HG03135 (cell line): ENCODE data around the gene HECTD3.
"Not testable (repeated sequence)": the region's sequence is repeated elsewhere in the genome, so short reads cannot be mapped to it uniquely, and the experiment has no call there.

Source experiments
- ATAC-seq: cut with Tn5 transposase; IDR thresholded peaks from one replicate; pipeline ENCODE4 v1.9.1; 2021; ENCODE audit warnings: mild to moderate bottlenecking, moderate library complexity; ENCODE audit not compliant: unreplicated experiment

Gene HECTD3

DNA sequence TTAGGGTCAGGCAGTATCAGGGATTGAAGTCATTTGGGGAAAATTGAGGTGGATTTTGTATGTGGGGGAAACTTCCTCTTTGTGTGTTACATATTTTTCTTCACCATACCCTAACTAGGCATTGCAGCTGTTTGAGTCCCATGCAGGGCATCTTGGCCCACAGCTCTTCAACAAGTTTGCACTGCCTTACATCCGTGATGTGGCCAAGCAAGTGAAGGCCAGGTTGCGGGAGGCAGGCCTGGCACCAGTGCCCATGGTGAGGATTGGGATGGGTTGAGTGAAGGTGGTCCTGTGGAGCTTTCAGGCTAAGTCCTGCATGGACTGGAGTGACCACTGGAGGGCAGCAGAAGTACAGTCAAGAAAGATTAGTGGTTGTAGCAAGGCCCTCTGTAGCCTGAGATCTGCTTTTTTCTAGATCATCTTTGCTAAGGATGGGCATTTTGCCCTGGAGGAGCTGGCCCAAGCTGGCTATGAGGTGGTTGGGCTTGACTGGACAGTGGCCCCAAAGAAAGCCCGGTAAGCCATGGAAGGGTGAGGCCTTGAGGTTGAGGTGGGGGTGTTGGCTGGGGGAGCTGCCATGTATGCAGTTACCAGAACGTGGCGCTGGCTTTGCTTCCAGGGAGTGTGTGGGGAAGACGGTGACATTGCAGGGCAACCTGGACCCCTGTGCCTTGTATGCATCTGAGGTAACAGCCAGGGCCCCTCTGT lies 3.4 kb upstream of the HECTD3 start:
- ATAC-seq, result no peak

- ATAC-seq, result no peak
Measured at GRCh38 chr1:45013551-45014209, 2.6 kb upstream of the HECTD3 start.

DNA sequence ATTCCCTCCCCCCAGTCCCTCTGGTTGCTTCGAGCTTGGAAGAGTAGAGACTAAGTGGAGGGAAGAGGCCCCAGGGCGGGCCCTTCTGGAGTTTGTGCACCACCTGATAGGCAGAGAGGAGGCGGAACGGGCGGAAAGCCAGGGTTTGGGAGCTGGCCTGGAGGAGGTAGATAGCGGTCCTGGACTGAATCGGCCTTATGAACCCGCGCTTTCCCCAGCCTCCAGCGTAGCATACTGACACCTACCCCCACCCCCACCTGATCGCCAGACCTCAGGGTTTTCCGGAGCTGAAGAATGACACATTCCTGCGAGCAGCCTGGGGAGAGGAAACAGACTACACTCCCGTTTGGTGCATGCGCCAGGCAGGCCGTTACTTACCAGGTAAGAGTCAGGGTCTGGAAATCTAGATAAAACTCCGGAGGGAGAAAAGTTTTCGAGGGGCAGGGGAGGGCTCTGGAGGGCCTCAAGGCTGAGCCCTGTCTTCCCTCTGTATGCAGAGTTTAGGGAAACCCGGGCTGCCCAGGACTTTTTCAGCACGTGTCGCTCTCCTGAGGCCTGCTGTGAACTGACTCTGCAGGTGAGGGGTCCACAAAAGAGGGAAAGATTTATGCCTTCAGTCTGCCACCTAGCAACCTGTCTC lies 1.6 kb upstream of the HECTD3 start:
- no peak for ATAC-seq

DNA sequence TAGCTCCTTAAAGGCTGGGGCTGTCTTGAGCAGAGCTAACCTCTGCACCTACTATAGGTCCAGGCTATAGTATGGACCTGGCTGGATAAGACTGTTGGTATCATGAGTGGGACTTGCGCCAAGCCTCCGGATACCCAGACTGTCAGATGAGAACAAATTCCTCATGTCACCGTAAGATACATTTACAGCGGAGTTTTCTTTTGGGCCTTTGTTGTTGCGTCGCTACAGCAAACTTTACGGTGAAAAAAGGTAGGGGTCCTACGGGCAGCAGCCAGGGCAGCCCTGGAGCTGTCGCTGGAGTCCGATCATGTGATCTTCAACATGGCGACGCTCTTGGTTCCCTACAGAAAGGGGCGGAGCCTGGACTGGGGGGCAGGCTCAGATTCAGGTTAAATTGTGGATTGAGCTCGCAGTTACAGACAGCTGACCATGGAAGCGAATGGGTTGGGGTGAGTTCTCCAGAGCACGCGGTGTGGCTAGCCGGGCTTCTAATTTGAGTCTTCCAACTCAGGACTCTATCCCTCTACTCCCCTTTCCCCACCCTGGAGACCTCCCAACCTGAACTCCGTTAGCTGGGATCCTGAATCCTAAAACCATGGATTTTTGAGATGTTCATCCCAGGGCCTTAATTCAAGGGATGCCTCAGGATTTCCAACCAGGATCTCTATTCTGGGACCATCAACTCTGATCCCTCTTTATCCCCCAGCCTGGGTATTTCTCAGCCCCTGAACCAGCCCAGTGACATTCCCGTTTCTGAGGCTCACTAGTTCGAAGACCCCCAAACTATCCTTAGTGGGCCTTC lies 914 bp upstream of the HECTD3 start, which contains the start of gene UROD:
Gene UROD, plus strand, starts transcription at position 418 of the 802 bp plus-strand sequence. Its CDS starts 12 bp downstream, at position 430.
- ATAC-seq, result peak; percentile 67

- ATAC-seq, result no peak
Measured at GRCh38 chr1:45009956-45010854, 919 bp downstream of the HECTD3 start.

GRCh38 chr1:45009296-45009865 lies 1.7 kb downstream of the HECTD3 start:
- ATAC-seq, result no peak

DNA sequence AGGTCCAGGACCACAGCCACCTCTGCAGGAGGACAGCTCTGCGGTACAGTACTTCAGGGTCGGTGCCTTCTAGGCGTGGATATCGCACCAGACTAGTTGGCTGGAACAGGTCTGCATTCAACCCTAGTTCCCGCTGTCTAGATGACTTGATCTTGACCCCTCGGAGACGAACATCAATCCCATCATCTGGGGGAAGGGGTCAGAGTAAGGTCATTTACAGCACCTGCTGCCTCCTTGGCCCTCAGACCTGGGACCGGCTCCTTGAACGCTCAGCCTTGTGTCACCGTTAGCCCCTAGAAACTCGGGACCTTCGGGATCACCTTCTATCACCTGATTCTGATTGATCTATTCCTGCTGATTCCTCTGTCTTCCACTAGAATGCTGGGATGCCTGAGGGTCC lies 2.6 kb downstream of the HECTD3 start:
- ATAC-seq, result no peak

DNA sequence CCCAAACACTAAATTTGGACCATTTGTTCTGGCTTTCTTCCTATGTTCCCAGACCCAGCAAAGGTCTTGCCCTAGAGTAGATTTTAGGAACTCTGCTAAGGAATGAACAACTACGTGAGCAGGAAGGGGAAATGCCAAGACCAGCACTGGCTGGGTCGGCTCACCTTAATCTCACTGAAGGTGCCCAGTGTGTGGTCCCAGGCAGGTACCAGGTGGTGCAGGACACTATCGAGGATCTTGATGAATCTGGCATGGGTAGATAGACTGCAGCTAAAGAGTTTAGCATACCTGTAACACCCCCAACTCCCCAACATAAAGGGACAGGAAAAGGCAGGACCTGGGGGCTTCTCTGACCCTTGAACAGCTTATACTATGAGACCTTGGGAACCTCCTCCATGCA lies 3.0 kb downstream of the HECTD3 start:
- ATAC-seq, result no peak

- no peak for ATAC-seq
Measured at GRCh38 chr1:45007311-45007710, 3.8 kb downstream of the HECTD3 start.

- ATAC-seq, result no peak
Measured at GRCh38 chr1:45005761-45006160, 5.4 kb downstream of the HECTD3 start.

DNA sequence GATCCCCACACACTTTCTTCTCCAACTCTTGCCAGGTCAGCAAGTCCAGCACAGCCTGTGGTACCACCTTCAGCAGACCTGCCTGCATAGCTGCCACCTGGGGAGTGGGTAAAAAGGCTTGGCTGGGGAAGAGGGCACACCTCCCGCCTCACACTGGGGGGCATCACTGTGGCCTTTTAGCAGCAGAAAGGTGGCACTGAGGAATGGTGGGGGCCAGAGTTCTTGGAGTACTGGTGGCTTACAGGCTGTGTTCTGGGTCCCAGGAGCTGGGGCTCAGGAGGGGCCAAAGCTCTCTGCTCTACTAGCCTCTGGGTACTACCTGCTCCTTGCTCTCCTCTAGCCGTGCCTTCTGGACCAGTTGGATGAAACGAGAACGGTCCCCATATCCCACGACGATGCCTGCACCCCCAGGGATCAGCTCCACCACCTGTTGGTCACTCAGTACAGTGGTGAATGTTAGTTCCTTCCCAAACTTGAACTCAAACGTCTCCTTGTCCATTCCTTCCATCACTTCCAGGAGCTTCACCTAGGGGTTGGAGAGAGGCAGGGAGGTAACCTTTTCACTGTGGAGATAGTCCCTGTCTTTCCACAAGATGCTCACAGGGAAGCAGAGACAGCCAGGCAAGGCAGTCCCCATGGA lies 6.7 kb downstream of the HECTD3 start:
- ATAC-seq, result no peak

DNA sequence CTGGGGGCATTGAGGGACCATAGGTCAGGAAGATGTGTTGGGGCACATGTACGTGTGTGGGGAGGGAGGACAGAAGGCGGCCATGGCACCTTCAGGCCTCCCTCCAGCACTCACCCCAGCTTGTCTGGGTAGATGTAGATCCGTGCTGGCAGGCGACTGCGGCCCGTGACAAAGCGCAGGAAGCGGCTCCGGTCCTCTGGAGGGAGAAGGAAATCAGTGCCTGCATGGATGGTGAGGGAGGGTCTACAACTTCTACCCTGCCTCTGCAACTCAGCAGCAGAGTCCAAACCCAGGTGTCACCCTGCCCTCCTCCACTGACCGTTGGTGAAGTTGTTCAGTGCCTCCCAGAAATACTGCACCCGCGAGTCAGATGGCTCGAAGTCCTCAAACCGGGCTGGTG lies 7.4 kb downstream of the HECTD3 start:
- no peak for ATAC-seq

DNA sequence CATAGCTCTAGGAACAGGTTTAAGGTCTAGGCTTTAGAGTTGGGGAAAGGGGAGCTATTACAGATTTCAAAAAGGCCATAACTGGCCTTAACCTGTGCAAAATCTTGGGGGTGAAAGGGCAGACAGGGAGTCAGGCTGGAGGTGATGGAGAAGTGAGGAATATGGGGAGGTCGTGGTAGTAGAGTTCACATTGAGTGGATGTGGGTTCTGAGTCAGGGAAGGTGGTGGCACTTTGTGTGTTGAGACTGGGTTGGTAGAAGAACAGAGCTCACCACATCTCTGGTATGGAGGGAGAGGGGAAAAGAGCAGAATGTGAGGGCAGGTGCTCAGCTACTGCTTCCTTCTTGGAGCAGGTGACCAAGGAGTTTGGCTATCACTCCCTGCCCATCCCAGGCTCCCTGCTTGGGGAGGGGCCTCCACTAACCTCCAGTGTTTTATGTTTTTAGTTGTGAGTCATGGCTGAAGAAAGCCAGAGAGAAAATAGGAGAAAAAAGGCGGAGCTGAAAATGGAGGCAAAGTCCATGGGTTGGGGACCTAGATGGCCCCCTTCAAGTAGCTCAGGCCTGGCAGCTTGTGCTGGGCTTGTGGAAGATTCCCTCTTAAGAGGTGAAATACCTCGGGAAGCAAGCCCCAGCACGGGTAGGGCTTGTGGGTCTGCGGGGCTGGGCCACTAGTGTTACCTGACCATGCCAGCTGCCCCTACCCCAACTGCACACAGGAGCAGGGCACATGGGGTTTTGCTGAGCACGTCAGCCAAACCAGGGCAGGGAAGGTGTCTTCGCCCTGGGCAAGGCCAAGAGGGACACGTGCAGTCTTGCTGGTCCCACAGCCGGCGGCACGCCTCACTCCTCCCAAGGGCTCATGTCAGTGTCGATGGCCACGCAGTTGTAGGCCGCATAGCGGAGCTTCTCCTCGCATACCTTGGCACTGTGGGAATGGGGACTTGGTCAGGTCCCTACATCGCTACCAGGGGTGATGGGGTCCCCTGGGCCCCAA lies 8.2 kb downstream of the HECTD3 start:
- ATAC-seq, result no peak

- ATAC-seq, result not testable (repeated sequence)
Measured at GRCh38 chr1:45001576-45001975, 9.5 kb downstream of the HECTD3 start.

DNA sequence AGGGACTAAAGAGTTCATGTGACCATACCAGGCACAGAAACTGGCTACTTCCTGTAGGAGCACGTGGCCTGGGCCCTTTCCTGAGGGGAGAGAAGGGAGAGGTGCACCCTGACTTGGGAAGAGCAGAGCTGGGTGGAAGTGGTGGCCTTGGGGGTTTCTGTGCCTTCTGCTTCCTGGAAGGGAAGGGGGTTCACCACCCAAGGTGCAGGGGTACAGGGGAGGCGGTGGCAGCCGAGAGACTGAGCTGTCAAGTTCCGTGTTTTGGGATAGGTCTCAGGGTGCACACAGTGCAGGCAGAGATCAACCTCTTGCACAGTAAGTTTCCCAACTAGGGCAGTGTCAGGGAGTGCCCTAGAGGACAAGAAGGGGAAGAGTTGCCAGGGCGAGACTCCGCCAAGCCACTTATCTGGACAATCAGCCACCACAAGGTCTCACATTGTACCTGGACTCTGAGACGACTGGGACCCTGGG lies 10.1 kb downstream of the HECTD3 start:
- no peak for ATAC-seq

DNA sequence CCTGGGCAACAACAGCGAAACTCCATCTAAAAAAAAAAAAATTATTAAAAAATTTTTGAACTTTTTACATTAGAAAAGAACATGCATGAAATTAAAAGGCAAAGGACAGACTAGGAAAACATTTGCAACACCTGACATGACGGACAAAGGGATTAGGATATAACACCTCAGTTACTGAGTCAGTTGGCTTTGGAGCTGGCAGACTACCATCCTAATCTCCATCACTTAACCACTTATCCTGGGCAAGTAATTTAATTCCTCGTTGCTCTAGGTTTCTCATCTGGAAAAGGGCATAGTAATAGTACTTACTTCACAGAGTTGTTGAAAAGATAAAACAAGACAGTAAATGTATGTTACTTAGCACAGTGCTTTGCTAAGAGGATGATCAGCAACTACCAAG lies 11.9 kb downstream of the HECTD3 start:
- ATAC-seq, result no peak

- no peak for ATAC-seq
Measured at GRCh38 chr1:44995467-44996238, 15.5 kb downstream of the HECTD3 start.
